Hepatocyte (in vitro differentiated cells): ENCODE data around the gene DLG3.

Source experiments
- CTCF ChIP-seq: fragments of 200-600 bp; sonication (generic); IDR thresholded peaks from 2 replicates; pipeline ENCODE4 v1.5.1; 2016; ENCODE audit warnings: antibody characterized with exemption, mild to moderate bottlenecking; ENCODE audit not compliant: poor library complexity
- EZH2phosphoT487 ChIP-seq: fragments of 200-600 bp; sonication (generic); IDR thresholded peaks from one replicate; pipeline ENCODE4 v1.6.1; 2018; ENCODE audit warnings: antibody characterized with exemption, mild to moderate bottlenecking, low read depth, moderate library complexity; ENCODE audit not compliant: unreplicated experiment, severe bottlenecking

GRCh38 chrX:70455366-70456202 is 10.9 kb downstream of the DLG3 start:
- no peak for TF ChIP-seq CTCF
- no peak for TF ChIP-seq EZH2phosphoT487
